CD4-positive, alpha-beta T cell treated with Interleukin-17A for 4 hours (primary cell): ENCODE results near the gene NUB1.
A peak's percentile ranks its signal among the peaks of the same experiment; 100 is the strongest.
"Not testable (repeated sequence)": the region's sequence is repeated elsewhere in the genome, so short reads cannot be mapped to it uniquely, and the experiment has no call there.

ENCODE experiments used
- DNase-seq: peaks from one replicate; pipeline ENCODE4 v3.0.0-alpha.2; 2020; ENCODE audit warnings: mixed read lengths

Gene NUB1, protein sequence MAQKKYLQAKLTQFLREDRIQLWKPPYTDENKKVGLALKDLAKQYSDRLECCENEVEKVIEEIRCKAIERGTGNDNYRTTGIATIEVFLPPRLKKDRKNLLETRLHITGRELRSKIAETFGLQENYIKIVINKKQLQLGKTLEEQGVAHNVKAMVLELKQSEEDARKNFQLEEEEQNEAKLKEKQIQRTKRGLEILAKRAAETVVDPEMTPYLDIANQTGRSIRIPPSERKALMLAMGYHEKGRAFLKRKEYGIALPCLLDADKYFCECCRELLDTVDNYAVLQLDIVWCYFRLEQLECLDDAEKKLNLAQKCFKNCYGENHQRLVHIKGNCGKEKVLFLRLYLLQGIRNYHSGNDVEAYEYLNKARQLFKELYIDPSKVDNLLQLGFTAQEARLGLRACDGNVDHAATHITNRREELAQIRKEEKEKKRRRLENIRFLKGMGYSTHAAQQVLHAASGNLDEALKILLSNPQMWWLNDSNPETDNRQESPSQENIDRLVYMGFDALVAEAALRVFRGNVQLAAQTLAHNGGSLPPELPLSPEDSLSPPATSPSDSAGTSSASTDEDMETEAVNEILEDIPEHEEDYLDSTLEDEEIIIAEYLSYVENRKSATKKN

DNA sequence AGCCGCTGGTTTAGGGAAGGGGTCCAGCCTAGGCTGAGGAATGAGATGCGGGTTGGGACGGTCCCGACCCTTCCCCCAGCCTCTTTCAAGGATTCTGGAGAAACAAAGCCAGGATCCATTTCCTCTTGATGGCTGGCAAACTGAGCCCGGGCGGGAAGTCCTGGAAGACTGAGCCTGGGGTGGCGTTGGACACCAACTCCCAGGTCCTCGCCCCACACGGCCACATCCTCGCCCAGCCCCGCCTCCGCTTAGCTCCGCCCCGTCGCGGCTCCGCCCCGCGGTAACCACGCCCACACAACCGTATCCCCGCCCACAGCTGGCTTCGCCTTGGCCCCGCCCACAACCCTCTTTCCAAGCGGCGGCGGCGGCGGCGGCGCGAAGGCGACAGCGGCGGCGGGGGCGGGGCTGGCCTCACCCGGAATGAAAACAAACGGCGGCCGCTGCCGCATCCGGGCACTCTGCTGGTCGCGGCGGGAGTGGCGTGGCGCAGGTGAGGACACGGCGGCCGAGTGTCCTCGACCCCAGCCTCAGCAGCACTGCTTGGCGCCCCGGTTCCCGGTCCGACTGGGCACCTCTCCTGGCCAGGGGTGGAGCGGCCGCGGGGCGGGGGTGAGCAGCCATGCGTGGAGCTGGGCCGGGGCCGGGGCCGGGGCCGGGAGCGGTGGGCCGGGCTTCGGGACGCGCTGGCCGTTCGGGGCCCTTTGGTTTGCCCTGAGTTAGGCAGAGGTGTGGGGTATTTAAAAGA is at the start of gene NUB1:
NUB1 (plus strand) TSS at position 456 of the 745 bp plus-strand sequence. CDS start 3,538 bp downstream, outside the sequence.
- peak; percentile 90 for DNase-seq

DNA sequence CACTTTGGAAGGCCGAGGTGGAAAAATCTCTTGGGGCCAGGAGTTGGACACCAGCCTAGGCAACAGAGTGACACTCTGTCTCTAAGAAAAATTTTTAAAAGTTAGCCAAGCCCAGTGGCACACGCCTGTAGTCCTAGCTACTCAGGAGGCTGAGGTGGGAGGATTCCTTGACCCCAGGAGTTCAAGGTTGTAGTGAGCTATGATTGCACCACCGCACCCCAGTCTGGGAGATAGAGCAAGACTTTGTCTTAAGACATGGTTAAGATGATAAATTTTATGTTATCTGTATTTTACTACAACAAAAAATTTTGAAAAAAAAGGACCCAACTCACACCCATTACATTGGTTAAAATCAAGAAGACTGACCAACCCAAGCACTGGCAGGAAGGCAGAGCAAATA is 48.8 kb upstream of the NUB1 start:
- no peak for DNase-seq

DNA sequence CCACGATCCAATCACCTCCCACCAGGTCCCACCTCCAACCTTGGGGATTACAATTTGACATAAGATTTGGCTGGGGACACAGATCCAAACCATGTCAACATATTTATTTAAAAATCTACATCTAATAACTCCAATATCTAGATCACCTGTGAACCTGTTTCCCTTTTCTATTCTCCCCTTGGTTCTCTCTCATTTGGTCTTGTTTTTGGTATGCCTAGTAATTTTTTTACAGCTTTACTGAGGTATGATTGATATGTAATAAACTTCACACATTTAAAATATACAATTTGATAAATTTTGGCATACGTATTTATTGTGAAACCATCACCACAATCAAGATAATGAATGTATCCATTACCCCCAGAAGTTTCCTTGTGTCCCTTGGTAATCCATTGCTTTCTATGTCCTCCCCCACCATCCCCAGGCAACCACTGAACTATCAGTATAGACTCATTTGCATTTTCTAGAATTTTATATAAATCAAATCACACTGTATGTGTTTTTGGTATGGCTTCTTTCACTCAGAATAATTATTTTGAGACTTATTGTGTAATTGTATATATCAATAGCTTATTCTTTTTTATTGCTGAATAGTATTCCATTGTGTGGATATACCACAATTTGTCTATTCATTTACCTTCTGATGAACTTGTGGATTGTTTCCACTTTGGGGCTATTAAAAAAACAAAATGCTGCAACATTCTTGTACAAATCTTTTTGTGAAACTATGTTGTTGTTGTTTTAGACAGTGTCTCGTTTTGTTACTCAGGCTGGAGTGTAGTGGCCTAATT is 45.2 kb upstream of the NUB1 start:
- DNase-seq: no peak

DNA sequence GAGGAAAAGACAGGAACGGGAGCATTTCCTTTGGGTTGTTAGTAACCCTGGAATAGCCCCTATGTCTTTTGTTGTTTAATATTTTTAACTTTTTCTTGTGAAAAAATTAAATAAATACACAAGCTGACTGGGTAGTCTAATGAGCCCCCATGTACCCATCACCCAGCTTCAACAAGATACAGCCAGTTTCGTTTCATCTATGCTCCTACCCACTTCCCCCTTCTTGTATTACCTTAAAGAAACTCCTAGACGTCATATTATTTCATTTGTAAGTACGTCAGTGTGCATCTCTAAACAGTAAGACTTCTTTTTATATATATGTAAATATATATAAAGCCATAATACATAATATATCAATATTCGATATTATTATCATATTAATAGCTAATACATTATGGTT is 42.8 kb upstream of the NUB1 start:
- no peak for DNase-seq

DNA sequence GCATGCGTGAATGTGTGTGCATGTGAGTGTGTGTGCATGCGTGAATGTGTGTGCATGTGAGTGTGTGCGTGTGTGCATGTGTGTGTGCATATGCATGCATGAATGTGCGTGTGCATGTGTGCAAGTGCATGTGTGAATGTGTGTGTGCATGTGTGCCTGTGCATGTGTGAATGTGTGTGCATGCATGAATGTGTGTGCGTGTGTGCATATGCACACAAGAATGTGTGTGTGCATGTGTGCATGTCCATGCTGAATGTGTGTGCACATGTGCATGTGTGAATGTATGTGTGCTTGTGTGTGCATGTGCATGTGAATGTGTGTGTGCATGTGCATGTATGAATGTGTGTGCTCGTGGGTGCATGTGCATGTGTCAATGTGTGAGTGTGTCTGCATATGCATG is 42.1 kb upstream of the NUB1 start:
- DNase-seq: no peak

DNA sequence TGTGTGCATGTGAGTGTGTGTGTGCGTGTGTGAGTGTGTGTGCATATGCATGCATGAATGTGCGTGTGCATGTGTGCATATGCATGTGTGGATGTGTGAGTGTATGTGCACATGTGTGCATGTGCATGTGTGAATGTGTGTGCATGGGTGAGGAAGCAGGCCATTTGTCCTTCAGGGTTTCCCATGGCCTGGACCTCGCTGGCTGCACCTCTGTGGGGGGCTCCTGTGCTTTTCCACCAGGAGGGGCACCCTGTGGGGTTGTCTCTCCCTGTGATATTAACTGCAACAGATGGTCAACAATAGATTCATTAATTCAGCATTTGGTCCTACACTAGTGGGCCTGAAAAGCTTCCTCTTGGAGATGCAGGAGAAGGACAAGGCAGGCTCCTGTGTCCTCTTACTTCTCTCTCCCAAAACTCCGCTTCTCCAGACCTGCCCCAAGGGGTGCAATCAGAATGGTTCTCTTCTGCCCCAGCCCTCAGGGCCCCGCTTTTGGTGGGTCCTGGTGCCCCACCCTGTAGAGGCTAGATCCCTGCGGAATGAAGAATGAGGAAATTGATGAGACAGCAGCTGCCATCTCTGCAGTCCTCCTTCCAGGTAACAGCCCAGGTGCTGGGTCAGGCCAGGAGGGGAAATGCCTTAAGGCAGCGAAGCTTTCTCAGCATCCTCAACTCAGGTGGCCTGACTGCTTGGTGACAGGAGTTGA is 41.5 kb upstream of the NUB1 start:
- DNase-seq: no peak

DNA sequence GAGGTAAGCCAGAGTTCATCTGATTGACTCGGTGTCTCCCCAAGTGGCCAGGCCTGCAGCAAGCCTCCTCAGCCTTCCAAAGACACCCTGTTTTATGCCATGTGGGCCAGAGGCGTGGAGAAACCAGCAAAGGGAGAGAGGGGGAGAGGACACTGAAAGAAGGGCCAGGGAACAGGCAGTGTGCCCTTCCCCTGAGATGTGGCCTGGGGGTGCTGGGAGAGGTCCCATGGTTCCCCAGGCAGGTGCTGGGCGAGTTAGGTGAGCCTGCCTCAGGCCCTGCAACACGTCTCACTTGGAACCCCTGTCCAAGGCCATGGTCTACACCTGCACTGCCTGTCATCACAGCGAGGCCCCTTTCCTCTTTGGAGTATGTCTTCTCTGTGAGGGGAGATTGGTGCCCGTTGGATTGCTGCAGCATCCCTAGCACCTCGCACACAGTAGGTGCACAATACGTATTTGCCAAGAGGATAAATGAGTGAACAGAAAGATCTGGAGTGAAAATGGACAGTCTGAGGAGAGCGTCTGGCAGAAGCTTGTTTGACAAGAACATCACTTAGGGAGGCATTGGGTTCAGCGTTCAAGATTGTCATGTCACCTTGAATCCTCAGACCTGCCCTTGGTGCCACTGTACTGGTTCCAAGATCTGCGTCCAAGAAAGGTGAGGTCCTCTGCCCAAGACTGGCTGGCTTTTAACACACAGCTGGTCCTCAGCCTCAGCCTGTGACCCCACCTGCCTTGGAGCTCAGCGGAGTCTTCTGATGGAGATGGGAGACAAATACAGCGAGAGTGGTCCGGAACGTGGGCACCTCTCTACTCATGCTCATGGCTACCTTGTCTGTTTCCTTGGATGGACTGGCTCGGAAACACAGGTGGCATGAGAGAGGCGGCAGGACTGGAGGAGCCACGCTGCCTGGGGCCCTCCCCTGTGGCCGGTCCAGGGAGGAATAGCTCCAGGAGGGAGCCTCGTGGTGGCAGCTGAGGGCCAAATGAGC is 39.8 kb upstream of the NUB1 start:
- no peak for DNase-seq

DNA sequence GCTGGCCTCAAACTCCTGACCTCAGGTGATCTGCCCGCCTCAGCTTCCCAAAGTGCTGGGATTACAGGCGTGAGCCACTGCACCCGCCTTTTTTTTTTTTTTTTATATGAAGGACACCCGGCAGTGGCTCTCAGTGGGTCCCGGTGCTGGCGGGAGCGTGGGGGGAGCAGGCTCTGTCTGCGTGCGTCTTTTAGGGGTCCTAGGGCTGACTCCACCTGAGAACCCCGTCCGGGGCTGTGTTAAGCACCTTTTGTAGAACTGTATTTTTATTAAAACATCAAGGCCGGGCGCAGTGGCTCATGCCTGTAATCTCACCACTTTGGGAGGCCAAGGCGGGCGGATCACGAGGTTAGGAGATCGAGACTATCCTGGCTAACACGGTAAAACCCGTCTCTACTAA is 37.4 kb upstream of the NUB1 start:
- not testable (repeated sequence) for DNase-seq

DNA sequence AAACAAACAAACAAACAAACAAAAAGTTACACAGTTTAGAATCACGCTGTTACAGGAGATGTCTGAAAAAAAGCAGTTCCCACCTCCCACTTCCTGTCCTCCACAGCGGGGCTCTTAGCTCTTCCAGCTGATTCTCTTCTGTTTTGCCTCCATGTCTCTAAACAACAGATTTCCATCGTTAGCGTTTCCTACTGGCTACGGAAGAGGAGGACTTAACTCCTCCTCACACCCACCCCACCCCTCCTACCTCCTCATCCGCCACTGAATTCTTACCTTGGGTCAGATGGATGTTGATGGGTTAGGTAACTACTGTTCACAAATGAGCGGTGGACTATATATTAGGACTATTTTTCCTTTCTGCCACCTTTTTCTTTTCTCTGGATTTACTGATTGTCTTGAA is 36.8 kb upstream of the NUB1 start:
- peak; percentile 9 for DNase-seq

DNA sequence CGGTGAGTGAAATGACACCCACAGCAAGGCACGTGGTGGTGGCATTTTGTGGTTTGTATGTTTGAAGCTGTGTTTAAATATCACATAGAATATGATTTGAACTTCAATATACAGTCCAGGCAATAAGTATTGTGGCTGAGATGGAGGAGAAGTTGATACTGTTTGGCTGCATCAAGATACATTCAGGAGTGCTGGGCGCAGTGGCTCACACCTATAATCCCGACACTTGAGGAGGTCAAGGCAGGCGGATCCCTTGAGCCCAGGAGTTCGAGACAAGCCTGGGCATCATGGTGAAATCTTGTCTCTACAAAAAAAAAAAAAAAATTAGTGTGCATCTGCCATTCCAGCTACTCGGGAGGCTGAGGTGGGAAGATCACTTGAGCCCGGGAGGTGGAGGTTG is 35.2 kb upstream of the NUB1 start:
- DNase-seq: no peak

DNA sequence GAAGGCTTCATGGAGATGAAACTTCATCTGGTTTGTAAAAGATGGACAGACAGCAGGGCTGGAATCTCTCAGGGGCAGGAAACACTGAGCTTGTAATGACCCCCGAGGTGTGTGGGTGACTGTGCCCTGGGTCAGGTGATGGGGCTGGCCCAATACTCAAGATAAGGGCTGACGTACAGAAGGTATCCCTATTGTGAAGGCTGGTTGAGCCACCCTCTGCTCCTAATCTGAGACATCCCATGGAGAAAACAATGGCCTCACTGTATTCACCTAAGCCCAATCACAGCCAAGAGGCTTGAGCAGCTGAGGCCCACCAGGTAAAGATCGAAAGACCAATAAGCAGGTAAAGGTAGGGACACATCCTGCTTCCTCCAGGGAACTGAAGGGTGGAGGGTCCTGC is 34.8 kb upstream of the NUB1 start:
- no peak for DNase-seq

DNA sequence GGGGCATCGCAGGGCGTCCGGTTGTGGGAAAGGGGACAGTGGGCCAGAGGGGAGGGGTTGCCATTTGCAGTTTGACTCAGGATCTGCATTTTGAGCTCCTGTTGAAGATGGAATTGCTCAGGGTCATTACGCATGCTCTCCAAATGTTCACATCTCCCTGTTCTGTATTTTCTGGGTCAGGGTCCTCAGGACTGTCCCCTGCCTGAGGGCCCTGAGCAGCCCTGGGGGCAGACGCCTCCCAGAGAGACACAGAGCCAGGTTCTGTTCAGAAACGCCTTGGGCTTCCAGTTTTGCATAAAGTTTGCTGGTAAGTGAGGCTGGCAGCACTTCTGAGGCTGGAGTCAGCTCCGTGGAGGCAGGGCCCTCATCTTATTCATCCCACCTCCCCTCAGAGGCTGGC is 34.1 kb upstream of the NUB1 start:
- no peak for DNase-seq

DNA sequence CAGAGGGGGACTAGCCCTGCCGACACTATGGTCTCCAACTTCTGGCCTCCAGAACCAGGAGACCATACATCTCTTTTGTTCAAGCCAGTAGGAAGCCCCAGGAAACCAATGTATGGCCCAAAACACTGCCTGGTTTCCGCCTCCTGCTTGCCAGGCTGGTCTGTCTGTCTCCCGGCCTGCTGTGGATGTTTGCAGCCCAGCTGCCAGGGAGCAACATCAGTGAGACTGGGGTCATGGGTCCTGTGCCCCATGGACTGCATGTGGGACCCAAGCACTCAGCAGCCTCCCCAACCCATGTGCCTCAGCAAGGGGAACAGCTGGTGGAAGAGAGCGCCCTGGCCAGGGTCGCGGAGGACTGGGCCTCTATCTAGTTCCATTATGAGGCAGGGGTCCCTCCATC is 33.4 kb upstream of the NUB1 start:
- no peak for DNase-seq

DNA sequence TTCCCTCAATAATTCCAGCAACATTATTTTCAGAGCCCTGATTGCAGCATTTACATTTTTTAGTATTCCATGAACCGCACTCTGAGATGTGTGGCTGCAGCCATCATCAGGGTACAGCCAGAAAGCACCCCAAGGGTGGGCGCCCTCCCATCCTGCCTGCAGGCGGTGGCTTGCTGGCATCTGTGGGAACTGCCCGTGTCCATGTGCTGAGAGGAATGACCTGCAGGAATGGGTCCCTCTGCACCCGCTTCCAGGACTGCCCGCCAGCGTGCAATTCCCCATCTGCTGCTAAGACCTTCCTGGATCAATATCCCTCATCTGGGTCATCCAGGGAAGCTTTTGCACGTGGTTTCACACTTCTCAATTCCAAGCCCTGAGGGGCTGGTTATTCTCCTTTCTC is 32.8 kb upstream of the NUB1 start:
- no peak for DNase-seq

DNA sequence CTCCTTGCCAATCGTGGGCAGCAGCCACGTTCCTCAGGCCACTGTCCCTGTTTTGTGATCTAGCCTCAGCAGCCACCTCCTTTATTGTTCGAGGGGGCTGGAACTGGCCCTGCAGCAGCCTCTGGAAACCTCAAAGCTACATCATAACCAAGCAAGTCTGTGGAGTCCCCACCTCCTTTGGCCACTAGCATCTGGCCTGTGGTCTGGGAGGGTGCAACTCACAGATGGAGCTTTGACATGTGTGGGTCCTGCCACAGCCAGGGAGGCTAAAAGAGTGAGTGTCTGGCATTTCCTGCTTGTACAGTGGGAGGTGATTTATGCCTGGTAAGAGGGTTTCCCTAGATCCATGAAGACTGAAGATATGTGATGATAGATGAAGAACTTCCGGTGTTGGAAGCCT is 32.3 kb upstream of the NUB1 start:
- no peak for DNase-seq

DNA sequence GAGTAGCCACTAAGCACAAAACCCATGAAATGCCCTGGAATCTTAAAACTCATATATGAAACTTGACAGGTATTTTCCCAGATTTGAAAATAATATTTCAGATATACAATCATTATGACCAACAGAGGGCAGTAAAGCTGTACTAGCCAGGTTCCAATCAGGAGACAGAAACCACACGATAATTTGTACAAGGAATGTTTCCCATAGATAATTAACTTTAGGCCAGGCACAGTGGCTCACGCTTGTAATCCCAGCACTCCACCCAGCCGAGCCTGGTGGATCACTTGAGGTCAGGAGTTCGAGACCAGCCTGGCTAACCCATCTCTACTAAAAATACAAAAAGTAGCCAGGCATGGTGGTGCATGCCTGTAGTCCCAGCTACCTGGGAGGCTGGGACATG is 31.0 kb upstream of the NUB1 start:
- DNase-seq: no peak

DNA sequence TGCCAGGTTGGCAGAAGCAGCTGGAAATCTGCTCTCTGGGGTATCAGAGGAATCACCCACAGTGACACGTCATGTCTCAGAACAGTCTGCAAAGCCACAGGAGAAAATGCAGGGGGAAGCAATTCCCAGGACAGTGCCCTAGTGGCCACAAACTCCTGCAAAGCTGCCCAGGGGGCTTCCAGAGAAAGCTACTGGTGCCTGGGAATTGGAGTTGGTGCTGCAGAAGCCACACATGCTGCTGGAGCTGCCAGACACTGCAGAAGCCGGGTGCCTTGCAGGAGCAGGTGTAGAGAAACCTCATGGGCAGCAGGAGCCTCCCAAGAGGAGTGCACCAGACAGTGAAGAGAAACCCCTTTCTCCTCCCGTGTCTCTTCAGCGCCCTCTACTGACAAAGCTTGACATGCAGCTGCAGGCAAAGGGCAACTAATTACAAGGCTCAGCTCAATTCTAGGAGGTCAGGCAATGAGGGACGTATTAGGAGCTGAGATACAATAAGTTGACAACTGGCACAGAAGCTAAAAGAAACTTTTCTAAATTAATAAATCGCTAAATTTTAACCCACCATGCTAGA is 30.2 kb upstream of the NUB1 start:
- DNase-seq: no peak

DNA sequence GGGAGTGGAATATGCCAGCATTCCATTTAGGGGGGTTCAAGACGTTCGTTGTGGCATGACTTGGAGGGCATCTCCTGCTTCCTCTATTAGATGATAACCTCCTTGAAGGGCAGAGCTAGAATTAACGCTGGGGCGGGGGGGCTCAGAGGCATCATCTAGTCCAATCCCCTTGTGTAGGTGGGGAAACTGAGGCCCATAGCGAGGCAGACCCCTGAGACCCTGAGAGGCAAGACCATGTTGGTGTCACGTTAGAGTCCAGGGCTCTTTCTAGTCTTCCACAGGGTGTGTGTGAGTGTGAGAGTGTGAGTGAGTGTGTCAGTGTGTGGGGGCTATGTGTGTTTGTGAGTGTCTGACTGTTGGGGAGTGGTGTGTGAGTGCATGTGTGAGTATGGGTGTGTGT is 29.3 kb upstream of the NUB1 start:
- no peak for DNase-seq

DNA sequence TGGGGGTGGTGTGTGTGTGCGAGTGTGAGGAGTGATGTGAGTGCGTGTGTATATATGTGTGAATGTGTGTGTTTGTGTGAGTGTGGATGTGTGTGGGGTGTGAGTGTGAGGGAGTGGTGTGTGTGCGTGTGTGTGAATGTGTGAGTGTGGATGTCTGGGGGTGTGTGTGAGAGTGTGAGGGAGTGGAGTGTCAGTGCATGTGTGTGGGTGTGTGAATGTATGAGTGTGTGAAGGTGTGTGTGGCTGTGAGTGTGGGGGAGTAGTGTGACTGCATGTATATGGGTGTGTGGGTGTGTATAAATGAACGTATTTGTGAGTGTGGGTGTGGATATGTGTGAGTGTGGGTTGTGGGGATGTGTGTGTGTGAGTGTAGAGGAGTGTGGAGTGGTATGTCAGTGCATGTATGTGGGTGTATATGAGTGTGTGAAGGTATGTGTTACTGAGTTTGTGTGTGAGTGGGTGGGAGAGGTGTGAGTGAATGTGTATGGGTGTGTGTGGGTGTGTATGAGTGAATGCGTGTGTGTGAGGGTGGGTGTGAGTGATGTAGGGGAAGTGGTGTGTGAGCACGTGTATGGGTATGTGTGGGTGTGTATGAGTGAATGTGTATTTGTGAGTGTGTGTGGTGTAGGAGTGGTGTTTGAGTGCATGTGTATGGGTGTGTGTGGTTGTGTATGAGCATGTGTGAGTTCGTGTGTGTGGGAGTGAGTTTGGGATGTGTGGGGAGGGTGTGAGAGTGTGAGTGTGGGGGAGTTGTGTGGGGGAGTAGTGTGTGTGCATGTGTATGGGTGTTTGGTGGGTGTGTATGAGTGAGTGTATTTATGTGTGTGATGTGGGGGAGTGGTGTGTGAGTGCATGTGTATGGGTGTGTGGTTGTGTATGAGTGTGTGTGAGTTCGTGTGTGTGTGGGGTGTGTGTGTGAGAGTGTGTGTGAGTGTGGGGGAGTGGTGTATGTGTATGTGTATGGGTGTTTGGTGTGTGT is 28.5 kb upstream of the NUB1 start:
- no peak for DNase-seq

DNA sequence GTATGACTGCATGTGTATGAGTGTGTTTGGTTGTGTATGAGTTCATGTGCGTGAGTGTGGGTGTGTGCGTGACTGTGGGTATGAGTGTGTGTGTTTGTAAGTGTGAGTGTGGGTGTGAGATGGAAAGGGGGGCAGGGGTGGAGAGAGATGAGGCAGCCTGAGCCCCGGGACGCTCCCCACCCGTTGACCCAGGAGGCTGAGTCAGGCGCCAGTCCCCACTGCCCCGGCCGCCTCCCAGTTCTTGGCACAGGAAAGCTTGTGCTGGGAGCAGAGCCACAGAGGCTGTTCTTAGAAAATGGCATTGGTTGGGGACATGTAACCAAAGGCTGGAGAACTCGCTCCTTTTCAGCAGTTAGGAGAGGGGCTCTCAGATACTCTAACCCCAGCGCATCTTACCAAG is 27.8 kb upstream of the NUB1 start:
- no peak for DNase-seq
